Right lobe of liver (tissue), 4 donors: ENCODE data around the gene KAZN.

Experiments
- POLR2A ChIP-seq: fragments of 450-650 bp; IDR thresholded peaks from one replicate; pipeline ENCODE4 v1.6.1; 2017; ENCODE audit warnings: antibody characterized with exemption, mild to moderate bottlenecking
- TF ChIP-seq, protein P1 (sequence below), 4 donors: fragments of 200-600 bp in 3 of 4; fragments of 450-650 bp in 1 of 4; IDR thresholded peaks; one replicate each; pipeline versions ENCODE4 v1.5.1 to v1.8.0; 2016 to 2022; ENCODE audit warnings: antibody characterized with exemption in 4 of 4, mild to moderate bottlenecking in 2 of 4
- donor health status: DM: no; HTN: no; CAD: no.
- donor health status: DM: no; HTN: no; CAD: no.
- donor health status: DM: no; HTN: yes; CAD: no.

DNA sequence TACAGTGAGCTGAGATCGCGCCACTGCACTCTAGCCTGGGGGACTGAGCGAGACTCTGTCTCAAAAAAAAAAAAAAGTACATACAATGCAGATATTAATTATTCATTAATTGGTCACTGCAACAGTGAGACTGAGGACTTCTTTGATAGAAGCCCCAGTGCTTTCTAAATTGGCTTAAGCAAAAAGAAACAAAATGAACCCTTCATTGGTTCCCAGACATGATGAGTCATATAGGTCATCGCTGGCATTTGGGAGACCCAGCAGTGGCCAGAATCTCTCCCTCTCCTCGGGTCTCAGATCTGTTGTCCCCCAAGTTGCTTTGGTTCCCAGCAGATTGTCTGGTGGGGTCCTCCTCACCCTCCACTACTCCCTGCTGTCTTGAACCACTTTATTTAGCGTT, 144.9 kb downstream of the KAZN start:
- TF ChIP-seq, protein P1, sequence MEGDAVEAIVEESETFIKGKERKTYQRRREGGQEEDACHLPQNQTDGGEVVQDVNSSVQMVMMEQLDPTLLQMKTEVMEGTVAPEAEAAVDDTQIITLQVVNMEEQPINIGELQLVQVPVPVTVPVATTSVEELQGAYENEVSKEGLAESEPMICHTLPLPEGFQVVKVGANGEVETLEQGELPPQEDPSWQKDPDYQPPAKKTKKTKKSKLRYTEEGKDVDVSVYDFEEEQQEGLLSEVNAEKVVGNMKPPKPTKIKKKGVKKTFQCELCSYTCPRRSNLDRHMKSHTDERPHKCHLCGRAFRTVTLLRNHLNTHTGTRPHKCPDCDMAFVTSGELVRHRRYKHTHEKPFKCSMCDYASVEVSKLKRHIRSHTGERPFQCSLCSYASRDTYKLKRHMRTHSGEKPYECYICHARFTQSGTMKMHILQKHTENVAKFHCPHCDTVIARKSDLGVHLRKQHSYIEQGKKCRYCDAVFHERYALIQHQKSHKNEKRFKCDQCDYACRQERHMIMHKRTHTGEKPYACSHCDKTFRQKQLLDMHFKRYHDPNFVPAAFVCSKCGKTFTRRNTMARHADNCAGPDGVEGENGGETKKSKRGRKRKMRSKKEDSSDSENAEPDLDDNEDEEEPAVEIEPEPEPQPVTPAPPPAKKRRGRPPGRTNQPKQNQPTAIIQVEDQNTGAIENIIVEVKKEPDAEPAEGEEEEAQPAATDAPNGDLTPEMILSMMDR (IDR thresholded peaks at IDR 0.05) = no peak
- TF ChIP-seq POLR2A = no peak
